AG09309 (cell line): ENCODE results near the gene DROSHA.

Experiments used
- DNase-seq: peaks from one replicate; pipeline ENCODE4 v3.0.0-alpha.2; 2010; ENCODE audit warnings: low read depth
- H3K4me3 ChIP-seq: 2 replicates; pipeline ENCODE4 v1.5.1; 2011; ENCODE audit warnings: mild to moderate bottlenecking, low read depth, low read length, moderate library complexity; ENCODE audit not compliant: control insufficient read depth
- TF ChIP-seq, protein P1 (sequence below): IDR thresholded peaks from 2 replicates; pipeline ENCODE4 v1.5.1; 2011; ENCODE audit warnings: mild to moderate bottlenecking, low read depth, low read length, inconsistent platforms; ENCODE audit not compliant: insufficient read depth, control insufficient read depth; ENCODE audit errors: missing control alignments

DROSHA gene

DNA sequence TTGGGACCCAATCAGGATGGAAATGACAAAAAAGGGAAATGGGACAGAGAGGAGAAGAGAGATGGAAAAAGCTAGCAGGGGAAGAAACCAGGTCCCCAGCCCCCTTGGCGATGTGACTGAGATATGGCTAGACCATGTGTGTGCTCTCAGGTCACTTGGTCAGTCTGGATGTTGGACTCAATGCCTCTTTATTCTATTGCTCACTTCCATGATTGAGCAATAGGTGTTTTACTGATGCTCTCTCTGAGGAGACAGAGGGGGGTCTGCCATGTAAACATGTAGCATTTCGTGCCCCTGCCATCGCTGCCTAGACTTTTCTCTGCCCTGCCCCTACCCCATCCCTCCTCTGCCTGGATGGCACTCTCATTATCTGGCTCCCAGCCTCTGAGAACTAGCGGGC lies 150.6 kb downstream of the DROSHA start:
- DNase-seq = no peak
- no peak overlapping the region for H3K4me3 ChIP-seq
- TF ChIP-seq, protein P1, sequence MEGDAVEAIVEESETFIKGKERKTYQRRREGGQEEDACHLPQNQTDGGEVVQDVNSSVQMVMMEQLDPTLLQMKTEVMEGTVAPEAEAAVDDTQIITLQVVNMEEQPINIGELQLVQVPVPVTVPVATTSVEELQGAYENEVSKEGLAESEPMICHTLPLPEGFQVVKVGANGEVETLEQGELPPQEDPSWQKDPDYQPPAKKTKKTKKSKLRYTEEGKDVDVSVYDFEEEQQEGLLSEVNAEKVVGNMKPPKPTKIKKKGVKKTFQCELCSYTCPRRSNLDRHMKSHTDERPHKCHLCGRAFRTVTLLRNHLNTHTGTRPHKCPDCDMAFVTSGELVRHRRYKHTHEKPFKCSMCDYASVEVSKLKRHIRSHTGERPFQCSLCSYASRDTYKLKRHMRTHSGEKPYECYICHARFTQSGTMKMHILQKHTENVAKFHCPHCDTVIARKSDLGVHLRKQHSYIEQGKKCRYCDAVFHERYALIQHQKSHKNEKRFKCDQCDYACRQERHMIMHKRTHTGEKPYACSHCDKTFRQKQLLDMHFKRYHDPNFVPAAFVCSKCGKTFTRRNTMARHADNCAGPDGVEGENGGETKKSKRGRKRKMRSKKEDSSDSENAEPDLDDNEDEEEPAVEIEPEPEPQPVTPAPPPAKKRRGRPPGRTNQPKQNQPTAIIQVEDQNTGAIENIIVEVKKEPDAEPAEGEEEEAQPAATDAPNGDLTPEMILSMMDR = no peak

DNA sequence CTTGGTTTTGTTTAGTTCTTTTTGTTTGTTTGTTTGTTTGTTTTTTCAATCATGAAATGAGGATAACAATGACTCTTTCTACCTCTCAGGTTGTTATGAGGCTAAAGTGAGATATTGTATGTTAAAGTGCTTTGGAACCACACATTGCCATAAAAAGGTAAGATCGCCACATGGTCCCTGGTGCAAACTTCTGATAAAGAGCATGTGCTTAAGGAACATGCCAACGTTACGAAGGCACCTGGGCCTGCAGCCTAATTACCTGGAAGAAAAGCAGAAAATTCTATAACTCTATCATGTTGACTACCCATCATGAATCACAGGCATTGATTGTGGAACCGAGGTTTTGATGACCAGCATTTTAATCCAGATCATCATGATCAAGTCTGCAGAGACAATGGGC lies 151.8 kb downstream of the DROSHA start:
- no peak overlapping the region for H3K4me3 ChIP-seq
- no peak for DNase-seq
- TF ChIP-seq, protein P1 = no peak

DNA sequence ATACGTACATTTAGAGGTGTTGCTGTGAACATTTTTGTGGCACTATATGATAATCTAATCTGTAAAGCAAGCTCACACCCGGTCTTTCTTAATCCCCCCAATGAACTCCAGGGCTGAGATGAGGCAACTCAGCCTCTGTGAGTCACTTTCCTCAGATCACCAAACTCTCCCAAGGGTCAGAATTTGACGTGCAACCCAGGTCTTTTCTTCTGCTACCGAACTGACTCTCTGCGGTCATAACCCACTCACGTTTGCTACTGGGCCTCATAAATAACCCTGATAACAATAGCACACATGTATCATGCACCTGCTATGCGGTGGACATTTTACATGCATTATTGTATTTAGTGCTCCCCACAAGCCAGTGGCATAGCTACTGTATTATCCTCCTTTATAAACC lies 153.1 kb downstream of the DROSHA start:
- no peak for DNase-seq
- H3K4me3 ChIP-seq = no peak overlapping the region
- TF ChIP-seq, protein P1 = no peak

DNA sequence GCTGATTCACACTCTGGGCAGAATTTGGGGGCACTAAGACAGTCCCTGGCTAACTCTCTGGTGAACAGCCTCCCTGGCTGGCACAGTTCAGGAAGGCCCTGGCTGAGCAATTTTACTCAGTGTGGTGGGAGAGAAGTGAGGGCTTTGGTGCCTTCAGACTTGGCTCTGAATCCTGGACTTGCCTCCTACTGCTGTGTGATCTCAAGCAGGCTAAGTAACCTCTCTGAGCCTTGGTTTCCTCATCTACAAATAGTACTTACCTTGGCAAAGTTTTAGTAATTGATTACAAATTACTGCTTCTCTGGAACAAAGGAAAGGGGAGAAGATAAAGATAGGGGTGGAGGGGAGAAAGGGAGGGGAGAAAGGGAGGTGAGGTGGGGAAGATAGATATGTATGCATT lies 153.8 kb downstream of the DROSHA start:
- no peak for DNase-seq
- TF ChIP-seq, protein P1 = no peak

DNA sequence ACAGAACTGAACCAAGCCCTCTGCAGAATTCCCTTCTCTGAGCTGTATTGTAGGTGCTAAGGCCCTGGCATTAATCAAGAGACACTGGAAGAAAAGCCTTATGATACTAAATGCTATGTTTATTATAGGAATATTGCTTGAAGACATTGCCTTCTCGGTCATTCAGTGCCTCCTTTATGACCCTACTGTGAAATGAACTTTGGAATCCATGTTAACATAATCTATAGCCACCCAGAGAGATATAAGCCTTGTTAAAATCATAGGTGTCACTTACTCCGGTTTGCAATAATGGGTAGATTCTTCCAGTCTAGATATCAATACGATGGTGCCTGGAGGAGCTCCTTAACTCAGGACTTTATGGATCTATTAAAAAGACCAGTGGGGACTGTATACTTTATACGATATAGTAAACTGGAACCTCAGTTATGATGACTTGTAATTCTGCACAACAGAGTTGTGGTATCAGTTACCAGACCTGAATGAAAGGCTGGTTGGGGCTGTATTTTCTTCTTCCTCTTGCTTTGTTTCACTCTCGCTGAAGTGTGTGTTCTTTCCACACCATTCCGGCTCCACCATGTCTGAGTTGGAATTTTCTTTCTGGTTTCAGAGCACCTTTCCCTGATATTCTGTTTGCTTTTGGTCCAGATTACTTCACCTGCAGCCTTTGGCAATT lies 154.5 kb downstream of the DROSHA start:
- TF ChIP-seq, protein P1 = no peak
- DNase-seq = no peak
- no peak overlapping the region for H3K4me3 ChIP-seq

More for the DNA sequence above, 153.8 kb downstream of the DROSHA start:
- no peak overlapping the region for H3K4me3 ChIP-seq

DNA sequence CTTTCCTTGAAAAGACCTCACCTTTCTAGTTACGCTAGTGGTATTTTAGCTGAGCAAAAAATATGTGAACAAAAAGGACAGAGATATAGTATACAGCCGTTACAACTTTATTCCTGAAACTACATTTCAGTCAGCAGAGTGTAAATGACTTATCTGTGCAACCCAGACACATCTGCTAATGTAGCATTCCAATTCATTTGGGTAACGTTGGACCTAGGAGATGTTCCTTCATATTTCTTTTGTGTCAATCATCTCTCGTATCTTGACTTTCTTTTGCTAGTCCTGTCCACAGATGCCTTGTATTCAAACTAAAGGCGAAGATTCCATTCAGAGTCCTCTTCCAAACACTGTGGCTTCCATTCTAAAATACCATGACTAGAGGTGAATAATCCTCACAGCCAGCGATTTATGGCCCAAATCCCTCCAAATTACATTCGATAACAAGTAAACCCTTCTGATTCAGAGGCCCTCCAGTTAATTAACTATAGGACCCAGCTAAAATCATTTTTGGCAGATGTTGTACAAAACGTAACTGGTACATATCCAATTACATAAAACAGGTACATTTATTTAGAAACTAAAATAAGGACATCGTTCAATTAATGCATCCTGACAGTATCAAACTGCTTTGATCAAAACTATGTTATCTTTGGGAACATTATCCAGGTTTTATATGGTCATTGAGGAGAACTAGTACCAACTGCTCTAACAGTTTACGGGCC lies 155.7 kb downstream of the DROSHA start:
- H3K4me3 ChIP-seq = no peak overlapping the region
- DNase-seq = no peak
- TF ChIP-seq, protein P1 = no peak
